UCSD-AML1 (cell line): ENCODE data around the gene TMEM184B.
A peak's percentile ranks its signal among the peaks of the same experiment; 100 is the strongest.

ENCODE experiments used
- DNase-seq: peaks from one replicate; lab custom pipeline; 2025; ENCODE audit not compliant: unreplicated experiment; lab: John Stamatoyannopoulos, UW

TMEM184B gene

DNA sequence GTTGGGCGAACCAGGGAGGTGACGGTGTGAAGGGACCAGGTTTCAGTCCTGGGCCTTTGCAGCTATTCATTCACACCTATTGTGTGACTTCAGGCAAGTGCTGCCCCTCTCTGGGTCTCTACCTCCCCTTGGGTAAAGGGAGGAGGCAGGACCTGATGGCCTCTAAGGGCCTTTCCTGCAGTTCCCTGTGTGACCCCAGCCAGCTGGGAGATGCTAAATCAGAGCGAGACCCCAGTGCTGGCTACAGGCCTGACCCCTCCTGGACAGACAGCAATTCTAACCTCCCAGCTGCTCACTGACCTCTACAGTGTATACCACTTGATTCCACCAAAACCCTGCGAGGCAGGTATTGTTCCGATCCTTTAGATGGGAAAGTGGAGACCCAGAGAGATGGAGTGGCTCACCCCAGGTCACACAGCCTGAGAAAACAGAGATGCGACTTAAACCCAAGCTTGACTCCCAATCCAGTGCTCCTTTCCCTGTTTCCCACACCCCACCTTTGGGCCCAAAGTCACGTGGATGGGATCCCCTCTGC, 64.8 kb downstream of the TMEM184B start:
- no peak for DNase-seq

GRCh38 chr22:38205261-38206128, 67.3 kb downstream of the TMEM184B start:
- DNase-seq: no peak

DNA sequence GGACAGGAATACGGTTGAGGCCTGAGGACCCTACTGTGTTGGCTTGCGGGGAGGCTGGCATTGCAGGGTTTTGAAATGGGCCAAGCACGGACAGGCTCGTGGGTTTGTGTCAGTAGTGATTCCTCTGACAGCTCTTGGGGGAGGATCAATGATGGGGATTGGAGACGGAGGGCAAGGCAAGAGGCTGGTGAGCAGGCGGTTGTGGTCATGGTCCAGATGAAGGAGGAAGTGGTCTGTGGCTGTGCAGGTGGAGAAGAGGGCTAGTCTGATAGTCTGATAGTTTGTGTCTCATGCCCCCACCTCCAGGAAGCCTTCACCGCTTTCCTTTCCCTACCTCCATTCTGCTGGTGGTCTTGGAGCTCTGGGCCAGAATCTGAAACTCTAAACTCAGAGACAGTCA, 68.0 kb downstream of the TMEM184B start:
- DNase-seq: peak; percentile 37

GRCh38 chr22:38203855-38204514, 68.8 kb downstream of the TMEM184B start:
- DNase-seq: peak; percentile 27

- DNase-seq: peak; percentile 38
These were observed 69.6 kb downstream of the TMEM184B start for GRCh38 chr22:38203090-38203810.

GRCh38 chr22:38202437-38203089, 70.2 kb downstream of the TMEM184B start:
- DNase-seq: peak; percentile 70

GRCh38 chr22:38201711-38202436, 70.9 kb downstream of the TMEM184B start, which contains the start of gene MAFF:
Gene MAFF, plus strand, starts transcription at chr22:38201994. Its CDS starts 11,860 bp downstream, at chr22:38213854.
- DNase-seq: peak; percentile 93

DNA sequence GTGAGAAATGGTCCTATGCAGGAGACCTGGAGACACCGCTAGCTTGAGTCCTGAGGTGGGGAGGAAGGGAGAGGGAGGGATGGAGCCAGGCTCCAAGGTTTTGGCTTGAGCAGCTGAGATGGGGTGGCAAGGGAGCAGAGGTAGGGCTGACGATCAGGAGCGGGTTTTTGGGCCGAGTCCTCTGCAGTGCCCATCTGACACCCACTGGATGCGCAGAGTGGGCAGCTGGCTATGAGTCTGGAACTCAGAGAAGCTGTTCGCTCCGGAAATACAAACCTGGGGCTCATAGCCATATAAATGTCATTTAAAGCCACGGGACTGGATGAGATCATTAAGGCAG, 71.5 kb downstream of the TMEM184B start:
- DNase-seq: no peak

DNA sequence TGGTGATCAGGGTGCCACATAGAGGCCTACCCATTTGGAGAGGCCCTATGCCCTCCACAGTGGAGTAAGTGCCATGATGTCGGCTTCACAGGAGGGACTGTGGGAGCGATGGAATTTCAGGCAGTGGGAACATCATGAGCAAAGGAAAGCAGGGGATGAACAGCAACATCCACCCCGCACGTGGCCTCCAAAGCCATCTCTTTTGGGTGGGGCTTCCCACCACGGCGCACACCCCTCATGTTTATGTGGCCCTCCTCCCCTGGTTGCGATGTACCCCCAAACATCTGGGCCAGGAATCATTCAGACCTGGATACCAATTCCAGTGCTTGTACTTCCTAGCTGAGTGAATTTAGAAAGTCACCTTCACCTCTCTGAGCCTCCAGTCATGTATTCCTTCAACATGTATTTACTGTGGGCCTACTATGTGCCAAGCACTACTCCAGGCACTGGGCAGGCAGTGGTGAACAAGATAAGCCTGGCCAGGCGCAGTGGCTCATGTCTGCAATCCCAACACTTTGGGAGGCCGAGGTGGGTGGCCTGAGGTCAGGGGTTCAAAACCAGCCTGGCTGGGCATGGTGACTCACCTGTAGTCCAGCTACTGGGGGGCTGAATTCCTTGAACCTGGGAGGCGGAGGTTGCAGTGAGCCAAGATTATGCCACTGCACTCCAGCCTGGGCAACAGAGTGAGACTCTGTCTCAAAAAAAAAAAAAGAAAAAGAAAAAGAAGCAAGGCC, 72.8 kb downstream of the TMEM184B start:
- DNase-seq: no peak

DNA sequence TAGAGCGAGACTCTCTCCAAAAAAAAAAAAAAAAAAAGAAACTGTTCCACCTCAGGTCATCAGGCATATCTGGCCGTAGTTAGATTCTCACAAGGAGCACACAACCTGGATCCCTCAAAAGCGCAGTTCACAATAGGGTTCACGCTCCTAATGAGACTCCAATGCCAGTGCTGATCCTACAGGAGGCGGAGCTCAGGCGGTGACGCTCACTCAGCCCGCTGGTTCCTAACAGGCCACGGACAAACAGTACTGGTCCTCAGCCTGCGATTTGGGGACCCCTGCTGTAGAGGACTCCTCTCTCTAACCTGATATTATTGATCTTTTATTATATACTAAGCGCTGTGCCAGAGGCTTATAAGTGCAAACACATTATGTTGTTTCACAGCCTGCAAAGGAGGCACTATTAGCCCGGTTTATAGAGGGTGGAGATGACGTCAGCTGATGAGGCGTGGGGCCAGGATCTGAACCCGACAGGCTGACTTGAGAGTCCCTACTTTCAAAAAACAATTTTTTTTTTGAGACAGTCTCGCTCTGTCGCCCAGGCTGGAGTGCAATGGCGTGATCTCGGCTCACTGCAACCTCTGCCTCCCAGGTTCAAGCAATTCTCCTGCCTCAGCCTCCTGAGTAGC, 75.9 kb downstream of the TMEM184B start:
- no peak for DNase-seq

DNA sequence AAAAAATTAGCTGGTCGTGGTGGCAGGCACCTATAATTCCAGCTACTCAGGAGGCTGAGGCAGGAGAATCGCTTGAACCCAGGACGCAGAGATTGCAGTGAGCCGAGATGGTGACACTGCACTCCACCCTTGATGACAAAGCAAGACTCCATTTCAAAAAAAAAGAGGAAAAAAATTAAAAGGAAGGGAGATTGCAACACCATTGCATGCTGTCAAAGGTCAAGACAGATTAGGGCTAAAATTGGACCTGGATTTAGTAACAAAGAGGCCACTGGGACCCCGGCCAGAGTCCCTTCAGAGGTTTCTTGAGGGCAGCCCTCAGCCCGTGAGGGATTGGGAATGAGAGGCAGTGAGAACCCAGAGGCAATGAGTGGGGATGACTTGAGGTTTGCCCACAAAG, 79.2 kb downstream of the TMEM184B start:
- no peak for DNase-seq

DNA sequence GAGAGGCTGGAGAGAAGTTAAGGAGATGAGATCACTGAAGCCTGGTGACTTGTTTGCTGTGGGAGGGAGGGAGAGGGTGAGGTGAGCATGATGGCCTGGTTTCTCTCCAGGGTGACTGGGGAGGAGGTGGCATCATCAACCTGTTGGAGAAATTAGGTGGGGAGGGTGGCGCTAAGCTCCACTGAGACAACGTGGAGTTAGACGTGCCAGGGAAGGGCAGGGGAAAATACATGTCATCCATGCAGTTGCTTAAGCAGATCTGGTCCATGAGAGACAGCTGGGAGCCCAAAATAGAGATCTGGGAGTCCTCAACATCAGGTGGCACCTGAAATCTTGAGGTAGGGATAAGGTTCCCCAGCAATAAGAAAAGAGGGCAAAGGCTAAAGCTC, 80.3 kb downstream of the TMEM184B start:
- no peak for DNase-seq

- no peak for DNase-seq
These were observed 80.9 kb downstream of the TMEM184B start for GRCh38 chr22:38191731-38192474.

- no peak for DNase-seq
These were observed 81.8 kb downstream of the TMEM184B start for GRCh38 chr22:38191055-38191454.

GRCh38 chr22:38190581-38190980, 82.2 kb downstream of the TMEM184B start:
- no peak for DNase-seq

GRCh38 chr22:38189104-38189503, 83.7 kb downstream of the TMEM184B start:
- no peak for DNase-seq

GRCh38 chr22:38187413-38188212, 85.2 kb downstream of the TMEM184B start:
- no peak for DNase-seq

DNA sequence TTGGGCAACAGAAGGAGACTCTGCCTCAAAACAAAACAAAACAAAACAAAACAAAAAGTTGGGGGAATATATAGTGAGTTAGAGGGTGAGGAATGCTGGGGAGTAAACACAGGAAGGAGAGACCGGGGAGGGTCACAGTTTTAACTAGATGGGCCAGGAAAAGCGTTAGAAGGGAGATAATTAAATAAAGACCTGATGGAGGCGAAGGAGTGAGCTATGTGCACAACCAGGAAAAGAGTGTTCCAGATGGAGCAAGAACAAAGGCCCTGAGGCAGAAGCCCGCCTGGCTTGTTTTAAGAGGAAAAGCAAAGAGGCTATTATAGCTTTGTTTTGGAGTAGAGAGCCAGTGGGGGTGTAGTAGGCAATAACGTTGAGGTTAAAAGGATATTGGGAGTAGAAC, 86.4 kb downstream of the TMEM184B start:
- no peak for DNase-seq
